22Rv1 (cell line): ENCODE measurements around the gene GMPPA.
A peak's percentile ranks its signal among the peaks of the same experiment; 100 is the strongest.

Experiments used
- CTCF ChIP-seq: fragments of 450-650 bp; IDR thresholded peaks from 2 replicates; pipeline ENCODE4 v1.5.1; 2017; ENCODE audit warnings: mild to moderate bottlenecking
- ZFX ChIP-seq: fragments of 450-650 bp; IDR thresholded peaks from 2 replicates; pipeline ENCODE4 v1.6.1; 2017; ENCODE audit warnings: antibody characterized with exemption, borderline replicate concordance

DNA sequence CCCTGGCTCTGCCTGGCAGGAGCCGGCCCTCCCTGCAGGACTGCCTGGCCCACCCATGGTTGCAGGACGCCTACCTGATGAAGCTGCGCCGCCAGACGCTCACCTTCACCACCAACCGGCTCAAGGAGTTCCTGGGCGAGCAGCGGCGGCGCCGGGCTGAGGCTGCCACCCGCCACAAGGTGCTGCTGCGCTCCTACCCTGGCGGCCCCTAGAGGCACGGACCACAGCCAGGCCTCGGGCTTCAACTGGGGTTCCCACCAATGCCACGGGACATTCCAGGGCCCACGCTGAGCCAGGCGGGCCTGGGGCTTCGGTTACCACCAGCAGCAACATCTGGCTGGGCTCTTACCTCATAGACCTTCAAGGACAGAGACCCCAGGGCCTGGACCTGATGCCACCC lies 6.1 kb upstream of the GMPPA start:
- TF ChIP-seq CTCF: peak; percentile 35
- TF ChIP-seq ZFX: no peak
